Cerebellar nuclear complex (tissue), 1 donor: ENCODE data around the gene KLHDC2.
"Not testable (repeated sequence)": the region's sequence is repeated elsewhere in the genome, so short reads cannot be mapped to it uniquely, and the experiment has no call there.

ENCODE experiments used
- DNase-seq, 2 experiments: peaks; one replicate each; lab custom pipeline; 2025; lab: John Stamatoyannopoulos, UW

Gene KLHDC2

GRCh38 chr14:49778421-49778820 lies 10.5 kb downstream of the KLHDC2 start:
- DNase-seq: no peak

DNA sequence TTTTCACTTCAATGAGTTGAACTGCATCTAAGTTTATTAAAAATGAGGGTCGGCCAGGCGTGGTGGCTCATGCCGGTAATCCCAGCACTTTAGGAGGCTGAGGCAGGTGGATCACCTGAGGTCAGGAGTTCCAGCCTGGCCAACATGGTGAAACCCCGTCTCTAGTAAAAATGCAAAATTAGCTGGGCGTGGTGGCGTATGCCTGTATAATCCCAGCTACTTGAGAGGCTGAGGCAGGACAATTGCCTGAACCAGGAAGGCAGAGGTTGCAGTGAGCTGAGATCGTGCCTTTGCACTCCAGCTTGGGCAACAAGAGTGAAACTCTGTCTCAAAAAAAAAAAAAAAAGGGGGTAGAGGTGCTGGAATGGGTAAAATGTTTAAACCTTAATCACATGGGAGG lies 13.1 kb downstream of the KLHDC2 start:
- not testable (repeated sequence) for DNase-seq

GRCh38 chr14:49783394-49784014 lies 15.6 kb downstream of the KLHDC2 start:
- no peak for DNase-seq

DNA sequence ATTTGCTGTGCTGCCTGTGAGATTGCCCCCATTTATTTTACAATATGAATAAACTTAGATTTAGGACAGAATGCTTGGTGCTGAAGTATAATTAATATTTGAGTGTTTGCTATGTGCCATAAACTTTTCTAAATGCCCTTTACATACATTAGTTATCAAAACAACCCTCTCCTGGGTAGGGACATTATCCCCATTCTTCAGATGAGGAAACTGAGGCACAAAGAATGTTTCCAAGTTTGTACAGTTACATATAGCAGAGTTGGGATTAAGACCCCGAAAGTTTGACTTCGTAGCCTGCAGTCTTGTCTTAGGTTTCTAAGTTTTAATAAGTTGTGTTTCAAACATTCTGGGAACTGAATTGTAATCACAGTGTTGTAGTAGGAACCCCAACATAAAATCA lies 18.4 kb downstream of the KLHDC2 start:
- no peak for DNase-seq

GRCh38 chr14:49792618-49793017 lies 24.7 kb downstream of the KLHDC2 start:
- no peak for DNase-seq

GRCh38 chr14:49796025-49796424 lies 28.1 kb downstream of the KLHDC2 start:
- no peak for DNase-seq

GRCh38 chr14:49808780-49809179 lies 40.8 kb downstream of the KLHDC2 start:
- DNase-seq: no peak

DNA sequence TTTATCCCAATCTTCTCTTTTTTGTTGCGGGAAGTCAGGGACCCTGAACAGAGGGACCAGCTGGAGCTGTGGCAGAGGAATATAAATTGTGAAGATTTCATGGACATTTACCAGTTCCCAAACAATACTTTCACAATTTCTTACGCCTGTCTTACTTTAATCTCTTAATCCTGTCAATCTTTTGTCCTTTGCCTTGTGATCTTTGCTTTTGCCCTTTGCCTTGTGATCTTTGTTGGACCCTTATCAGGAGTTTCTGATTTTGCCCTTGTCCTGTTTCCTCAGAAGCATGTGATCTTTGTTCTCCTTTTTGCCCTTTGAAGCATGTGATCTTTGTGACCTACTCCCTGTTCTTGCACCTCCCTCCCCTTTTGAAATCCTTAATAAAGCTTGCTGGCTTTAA lies 48.2 kb downstream of the KLHDC2 start:
- DNase-seq: not testable (repeated sequence)

GRCh38 chr14:49816844-49817243 lies 48.9 kb downstream of the KLHDC2 start:
- no peak for DNase-seq

GRCh38 chr14:49820176-49820575 lies 52.2 kb downstream of the KLHDC2 start:
- no peak for DNase-seq

DNA sequence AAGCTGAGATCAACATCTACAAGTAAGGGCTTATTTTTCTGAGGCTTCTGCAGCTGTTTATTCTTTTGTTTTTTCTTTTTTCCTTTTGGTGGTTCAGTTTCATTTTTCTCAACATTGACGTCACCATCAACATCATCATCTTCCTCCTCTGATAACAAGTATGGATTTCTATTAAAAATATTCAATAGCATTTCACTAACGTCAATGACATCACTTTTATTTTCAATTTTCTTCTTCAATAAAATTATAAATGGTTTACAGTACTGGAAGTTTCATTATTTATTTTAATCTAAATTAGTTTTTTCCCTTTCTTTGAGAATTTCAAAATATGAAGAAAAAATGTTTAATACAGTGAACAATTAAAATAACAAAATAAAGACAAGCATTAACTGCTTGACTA lies 60.7 kb downstream of the KLHDC2 start:
- DNase-seq: no peak
